ENCODE results near the gene AKAP13.

The AKAP13 gene

GRCh38 chr15:85496151-85496550 is 115.7 kb downstream of the AKAP13 start:
- Histone ChIP-seq H3K9ac (no peak overlapping the region), H3K4me3 (no peak overlapping the region), H3K4me2 (peak overlapping the region in 2 of 11 experiments; percentile 26 to 36; a peak in 2 of 22 replicates), H3K27me3 (no peaks in the 10 kb centered on the region), H3K36me3 (no peaks in the 10 kb centered on the region; a peak in 1 of 22 replicates), H3K9me3 (replicated peaks in 1 of 11) (no peaks in the 10 kb centered on the region), H3K4me1 (peaks cover 7 to 26% (median 22%) of the 10 kb centered on the region in 10 experiments), H3K27ac (no peak overlapping the region), H4K20me1 (peaks cover 0 to 3% (median 0%) of the 10 kb centered on the region in 11 experiments; a peak in 2 of 22 replicates)
- TF ChIP-seq Cebpa-rat (IDR thresholded peaks at IDR 0.05), result no peak

GRCh38 chr15:85496551-85497171 is 116.3 kb downstream of the AKAP13 start:
- Histone ChIP-seq H3K27ac (no peak overlapping the region), H3K9ac (no peak overlapping the region), H3K4me2 (no peak overlapping the region), H4K20me1 (peaks cover 0 to 3% (median 0%) of the 10 kb centered on the region in 11 experiments; a peak in 2 of 22 replicates), H3K4me1 (peaks cover 7 to 26% (median 21%) of the 10 kb centered on the region in 10 experiments), H3K4me3 (no peak overlapping the region), H3K9me3 (replicated peaks in 1 of 11) (no peaks in the 10 kb centered on the region), H3K36me3 (no peaks in the 10 kb centered on the region; a peak in 1 of 22 replicates), H3K27me3 (no peaks in the 10 kb centered on the region)
- TF ChIP-seq Cebpa-rat (IDR thresholded peaks at IDR 0.05), result no peak

- H4K20me1 ChIP-seq, result peaks cover 0 to 3% (median 0%) of the 10 kb centered on the region in 11 experiments; a peak in 2 of 22 replicates
- H3K4me1 ChIP-seq, result peaks cover 7 to 26% (median 21%) of the 10 kb centered on the region in 10 experiments
- peak overlapping the region in 3 of 11 experiments; percentile 6 to 62 (median 38); a peak in 5 of 22 replicates for H3K4me2 ChIP-seq
- no peak overlapping the region for H3K9ac ChIP-seq
- no peaks in the 10 kb centered on the region; a peak in 1 of 22 replicates for H3K36me3 ChIP-seq
- H3K9me3 ChIP-seq (replicated peaks in 1 of 11), result no peaks in the 10 kb centered on the region
- H3K4me3 ChIP-seq, result no peak overlapping the region
- TF ChIP-seq Cebpa-rat (IDR thresholded peaks at IDR 0.05), result no peak
- H3K27ac ChIP-seq, result no peak overlapping the region
- H3K27me3 ChIP-seq, result no peaks in the 10 kb centered on the region
Measured at GRCh38 chr15:85497172-85497569, 116.8 kb downstream of the AKAP13 start.

- H3K27ac ChIP-seq, result no peak overlapping the region
- H3K4me2 ChIP-seq, result no peak overlapping the region
- H3K4me1 ChIP-seq, result peaks cover 8 to 26% (median 21%) of the 10 kb centered on the region in 10 experiments
- H3K4me3 ChIP-seq, result no peak overlapping the region
- no peaks in the 10 kb centered on the region; a peak in 1 of 22 replicates for H3K36me3 ChIP-seq
- no peak overlapping the region for H3K9ac ChIP-seq
- H3K9me3 ChIP-seq (replicated peaks in 1 of 11), result no peaks in the 10 kb centered on the region
- no peak for TF ChIP-seq Cebpa-rat (IDR thresholded peaks at IDR 0.05)
- H4K20me1 ChIP-seq, result peaks cover 0 to 3% (median 0%) of the 10 kb centered on the region in 11 experiments; a peak in 3 of 22 replicates
- no peaks in the 10 kb centered on the region for H3K27me3 ChIP-seq
Measured at GRCh38 chr15:85498471-85498870, 118.1 kb downstream of the AKAP13 start.

GRCh38 chr15:85499371-85499887 is 119.0 kb downstream of the AKAP13 start:
- no peak for TF ChIP-seq Cebpa-rat (IDR thresholded peaks at IDR 0.05)
- Histone ChIP-seq H3K27me3 (no peaks in the 10 kb centered on the region), H3K36me3 (no peaks in the 10 kb centered on the region; a peak in 1 of 22 replicates), H3K9me3 (replicated peaks in 1 of 11) (no peaks in the 10 kb centered on the region), H3K27ac (no peak overlapping the region), H3K9ac (no peak overlapping the region), H3K4me1 (peaks cover 8 to 27% (median 16%) of the 10 kb centered on the region in 10 experiments), H4K20me1 (peaks cover 0 to 7% (median 0%) of the 10 kb centered on the region in 11 experiments; a peak in 3 of 22 replicates), H3K4me2 (no peak overlapping the region), H3K4me3 (no peak overlapping the region)

- peaks cover 8 to 24% (median 15%) of the 10 kb centered on the region in 10 experiments; a peak in 19 of 20 replicates for H3K4me1 ChIP-seq
- H3K9ac ChIP-seq, result no peak overlapping the region
- no peaks in the 10 kb centered on the region; a peak in 1 of 22 replicates for H3K36me3 ChIP-seq
- TF ChIP-seq Cebpa-rat (IDR thresholded peaks at IDR 0.05), result no peak
- peaks cover 0 to 7% (median 0%) of the 10 kb centered on the region in 11 experiments; a peak in 3 of 22 replicates for H4K20me1 ChIP-seq
- no peaks in the 10 kb centered on the region for H3K9me3 ChIP-seq (replicated peaks in 1 of 11)
- no peaks in the 10 kb centered on the region for H3K27me3 ChIP-seq
- H3K4me2 ChIP-seq, result no peak overlapping the region
- H3K27ac ChIP-seq, result no peak overlapping the region
- H3K4me3 ChIP-seq, result no peak overlapping the region
Measured at GRCh38 chr15:85500060-85500708, 119.8 kb downstream of the AKAP13 start.

- no peaks in the 10 kb centered on the region; a peak in 1 of 22 replicates for H3K36me3 ChIP-seq
- peaks cover 3 to 25% (median 12%) of the 10 kb centered on the region in 10 experiments for H3K4me1 ChIP-seq
- no peak overlapping the region for H3K27ac ChIP-seq
- no peak overlapping the region for H3K9ac ChIP-seq
- H4K20me1 ChIP-seq, result peaks cover 0 to 7% (median 0%) of the 10 kb centered on the region in 11 experiments; a peak in 3 of 22 replicates
- TF ChIP-seq Cebpa-rat (IDR thresholded peaks at IDR 0.05), result no peak
- H3K9me3 ChIP-seq (replicated peaks in 1 of 11), result no peaks in the 10 kb centered on the region
- H3K4me3 ChIP-seq, result no peak overlapping the region
- no peak overlapping the region for H3K4me2 ChIP-seq
- H3K27me3 ChIP-seq, result no peaks in the 10 kb centered on the region
Measured at GRCh38 chr15:85500729-85501128, 120.3 kb downstream of the AKAP13 start.

GRCh38 chr15:85501574-85501973 is 121.2 kb downstream of the AKAP13 start:
- Histone ChIP-seq H3K27ac (no peak overlapping the region), H3K9ac (no peak overlapping the region), H3K36me3 (no peaks in the 10 kb centered on the region; a peak in 1 of 22 replicates), H3K4me3 (no peak overlapping the region), H3K9me3 (replicated peaks in 1 of 11) (no peaks in the 10 kb centered on the region), H3K4me1 (peaks cover 6 to 33% (median 15%) of the 10 kb centered on the region in 10 experiments; a peak in 19 of 20 replicates), H3K4me2 (no peak overlapping the region), H4K20me1 (peaks cover 0 to 7% (median 0%) of the 10 kb centered on the region in 11 experiments; a peak in 2 of 22 replicates), H3K27me3 (no peaks in the 10 kb centered on the region)
- TF ChIP-seq Cebpa-rat (IDR thresholded peaks at IDR 0.05), result no peak

- Histone ChIP-seq H3K4me2 (no peak overlapping the region), H3K27ac (no peak overlapping the region), H3K9me3 (replicated peaks in 1 of 11) (no peaks in the 10 kb centered on the region), H3K27me3 (no peaks in the 10 kb centered on the region), H3K4me3 (no peak overlapping the region), H4K20me1 (peaks cover 0 to 7% (median 0%) of the 10 kb centered on the region in 11 experiments; a peak in 1 of 22 replicates), H3K4me1 (peaks cover 6 to 29% (median 17%) of the 10 kb centered on the region in 10 experiments; a peak in 19 of 20 replicates), H3K36me3 (no peaks in the 10 kb centered on the region; a peak in 1 of 22 replicates), H3K9ac (no peak overlapping the region)
- TF ChIP-seq Cebpa-rat (IDR thresholded peaks at IDR 0.05), result no peak
Measured at GRCh38 chr15:85503151-85503799, 122.9 kb downstream of the AKAP13 start.

Measured in BLaER1 treated with 17β-estradiol and CSF1 and Interleukin-3, amounts not matched to agents 10 nM and 100 nM (cell line).